ENCODE measurements around the gene KCNQ1.

Gene KCNQ1

DNA sequence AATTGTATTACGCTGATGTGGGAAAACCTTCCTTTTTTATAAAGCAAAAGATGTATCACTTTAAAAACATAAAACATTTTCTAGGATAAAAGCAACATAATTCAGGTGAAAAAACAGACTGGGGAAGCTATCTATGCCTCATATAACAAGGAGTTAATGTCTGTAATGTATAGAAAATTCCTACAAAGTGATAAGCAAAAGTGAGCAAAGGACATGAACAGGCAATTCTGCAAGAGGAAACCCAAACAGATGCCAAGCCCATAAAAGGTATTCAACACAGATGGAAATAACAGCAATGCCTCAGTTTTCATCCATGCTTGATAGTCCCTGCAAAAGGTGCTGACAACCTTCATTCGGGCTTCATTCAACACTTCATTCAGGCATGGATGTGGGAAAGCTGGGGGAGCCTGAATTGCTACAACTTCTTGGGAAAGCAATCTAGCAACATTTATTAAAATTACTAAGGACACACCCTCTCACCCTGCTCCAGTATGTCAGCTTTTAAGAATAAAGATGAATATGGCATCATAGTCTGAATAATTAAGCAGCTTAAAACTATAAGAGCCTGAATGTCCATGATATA is 215.6 kb downstream of the KCNQ1 start:
- no peak overlapping the region for H3K27ac ChIP-seq
- TF ChIP-seq, protein P1, sequence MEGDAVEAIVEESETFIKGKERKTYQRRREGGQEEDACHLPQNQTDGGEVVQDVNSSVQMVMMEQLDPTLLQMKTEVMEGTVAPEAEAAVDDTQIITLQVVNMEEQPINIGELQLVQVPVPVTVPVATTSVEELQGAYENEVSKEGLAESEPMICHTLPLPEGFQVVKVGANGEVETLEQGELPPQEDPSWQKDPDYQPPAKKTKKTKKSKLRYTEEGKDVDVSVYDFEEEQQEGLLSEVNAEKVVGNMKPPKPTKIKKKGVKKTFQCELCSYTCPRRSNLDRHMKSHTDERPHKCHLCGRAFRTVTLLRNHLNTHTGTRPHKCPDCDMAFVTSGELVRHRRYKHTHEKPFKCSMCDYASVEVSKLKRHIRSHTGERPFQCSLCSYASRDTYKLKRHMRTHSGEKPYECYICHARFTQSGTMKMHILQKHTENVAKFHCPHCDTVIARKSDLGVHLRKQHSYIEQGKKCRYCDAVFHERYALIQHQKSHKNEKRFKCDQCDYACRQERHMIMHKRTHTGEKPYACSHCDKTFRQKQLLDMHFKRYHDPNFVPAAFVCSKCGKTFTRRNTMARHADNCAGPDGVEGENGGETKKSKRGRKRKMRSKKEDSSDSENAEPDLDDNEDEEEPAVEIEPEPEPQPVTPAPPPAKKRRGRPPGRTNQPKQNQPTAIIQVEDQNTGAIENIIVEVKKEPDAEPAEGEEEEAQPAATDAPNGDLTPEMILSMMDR (conservative IDR thresholded peaks at IDR 0.05) = no peak

DNA sequence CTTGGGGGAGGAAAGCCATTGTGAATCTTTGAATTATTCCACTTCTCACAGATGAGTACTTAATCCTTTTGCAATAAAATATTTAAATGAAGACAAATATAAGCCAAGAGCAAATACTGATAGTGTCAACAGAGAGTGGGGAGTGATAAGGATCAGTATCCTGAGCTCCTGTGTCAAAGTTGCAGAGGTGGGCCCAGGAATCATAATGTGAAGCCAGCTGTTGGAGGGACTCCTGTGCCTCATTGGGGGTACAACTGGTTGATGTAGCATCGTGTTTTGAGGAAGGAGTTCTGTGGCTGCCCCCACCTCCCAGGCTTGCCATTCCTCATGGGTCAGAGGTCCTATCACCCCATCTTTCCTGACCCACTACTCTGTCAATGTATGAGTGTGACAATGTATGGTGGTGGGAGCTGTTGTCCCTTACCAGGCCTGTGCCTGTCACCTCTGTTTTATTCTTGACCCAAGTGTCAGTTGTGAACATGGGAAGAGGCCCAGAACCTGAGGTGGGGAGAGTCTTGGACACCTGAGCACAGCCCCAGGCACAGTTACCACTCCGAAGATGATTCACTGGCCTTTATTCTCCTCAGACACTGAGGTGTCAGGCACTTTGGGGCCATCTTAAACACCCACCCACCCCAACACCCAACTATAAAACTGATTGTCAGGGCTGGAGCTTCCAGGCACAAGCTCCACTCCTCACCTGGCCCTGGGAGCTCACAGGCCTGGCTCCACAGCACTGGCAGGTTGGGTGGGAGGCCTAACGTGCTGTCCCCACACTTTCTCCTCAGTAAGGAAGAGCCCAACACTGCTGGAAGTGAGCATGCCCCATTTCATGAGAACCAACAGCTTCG is 216.6 kb downstream of the KCNQ1 start:
- H3K27ac ChIP-seq = no peak overlapping the region
- TF ChIP-seq, protein P1 (conservative IDR thresholded peaks at IDR 0.05) = no peak

DNA sequence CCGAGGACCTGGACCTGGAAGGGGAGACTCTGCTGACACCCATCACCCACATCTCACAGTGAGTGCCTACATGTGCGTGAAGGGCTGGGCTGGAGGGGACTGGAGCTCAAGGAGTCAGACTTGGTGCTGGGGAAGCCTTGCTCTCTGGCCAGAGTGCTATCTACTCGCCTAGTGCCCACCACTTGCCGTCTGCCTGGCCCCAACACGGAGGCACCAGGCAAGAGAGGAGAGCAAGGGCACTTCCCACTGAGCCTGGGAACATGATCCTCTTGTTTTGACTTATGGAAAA is 217.2 kb downstream of the KCNQ1 start:
- TF ChIP-seq, protein P1 (conservative IDR thresholded peaks at IDR 0.05) = no peak
- no peak overlapping the region for H3K27ac ChIP-seq

DNA sequence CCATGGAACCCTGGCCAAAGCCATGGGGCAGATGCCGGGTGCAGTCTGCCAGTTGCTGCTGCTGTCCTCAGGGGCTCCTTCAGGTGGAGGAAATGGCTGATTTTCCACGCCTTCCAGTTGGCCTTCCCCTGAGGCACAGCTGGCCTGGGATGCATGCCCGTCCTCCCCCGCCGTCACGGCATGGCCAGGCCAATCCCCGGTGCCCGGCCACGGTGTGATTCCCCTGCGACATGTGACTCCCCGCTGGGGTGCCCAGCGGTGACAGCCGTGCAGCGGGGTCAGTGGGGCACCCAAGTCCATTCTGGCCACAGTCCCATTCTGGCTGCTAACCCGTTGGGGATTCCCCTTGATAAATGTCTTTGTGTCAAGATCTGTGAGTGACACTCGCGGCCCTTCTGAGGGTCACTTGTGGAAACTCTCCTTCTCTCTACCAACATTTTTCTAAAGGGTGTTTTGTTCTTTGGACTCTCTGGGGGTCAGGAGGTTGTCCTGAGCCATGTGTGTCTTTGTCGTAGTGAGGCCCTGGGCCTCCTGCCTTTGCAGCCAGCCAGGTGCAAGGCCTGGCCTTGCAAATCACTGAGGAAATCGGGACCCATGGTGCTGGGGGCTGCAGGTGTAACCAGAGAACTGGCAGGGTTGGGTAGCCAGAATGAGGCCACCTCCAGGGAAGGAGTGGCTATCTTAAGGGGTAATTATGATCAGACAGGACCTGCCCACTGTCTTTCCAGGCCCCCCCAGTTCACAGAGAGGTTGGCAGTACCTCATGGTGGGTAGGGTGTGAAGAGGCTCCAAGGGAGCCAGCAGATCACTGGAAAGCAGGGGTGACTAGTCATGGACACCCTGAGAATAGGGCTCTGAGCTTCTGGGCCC is 217.9 kb downstream of the KCNQ1 start:
- TF ChIP-seq, protein P1 (conservative IDR thresholded peaks at IDR 0.05) = no peak
- H3K27ac ChIP-seq = no peak overlapping the region

DNA sequence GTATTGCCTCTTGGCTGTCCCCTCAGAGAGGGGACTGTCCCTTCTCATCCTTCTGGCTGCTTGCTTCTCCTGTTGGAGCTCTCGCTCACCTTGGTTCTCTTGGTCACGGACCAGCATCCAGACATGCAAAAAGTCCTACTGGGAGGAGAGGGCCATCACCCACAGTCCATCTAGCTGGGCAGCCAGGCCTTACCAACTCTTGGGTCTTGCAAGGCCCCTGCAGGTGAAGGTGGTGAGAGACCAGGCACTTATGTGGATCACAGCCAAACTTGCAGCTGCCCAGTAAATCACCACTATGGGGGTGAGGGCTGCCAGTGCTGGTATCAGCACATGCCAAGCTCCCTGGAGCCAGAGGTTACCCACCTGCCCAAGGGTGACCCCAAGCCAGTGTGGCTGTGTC is 218.7 kb downstream of the KCNQ1 start:
- TF ChIP-seq, protein P1 (conservative IDR thresholded peaks at IDR 0.05) = no peak
- no peak overlapping the region for H3K27ac ChIP-seq

DNA sequence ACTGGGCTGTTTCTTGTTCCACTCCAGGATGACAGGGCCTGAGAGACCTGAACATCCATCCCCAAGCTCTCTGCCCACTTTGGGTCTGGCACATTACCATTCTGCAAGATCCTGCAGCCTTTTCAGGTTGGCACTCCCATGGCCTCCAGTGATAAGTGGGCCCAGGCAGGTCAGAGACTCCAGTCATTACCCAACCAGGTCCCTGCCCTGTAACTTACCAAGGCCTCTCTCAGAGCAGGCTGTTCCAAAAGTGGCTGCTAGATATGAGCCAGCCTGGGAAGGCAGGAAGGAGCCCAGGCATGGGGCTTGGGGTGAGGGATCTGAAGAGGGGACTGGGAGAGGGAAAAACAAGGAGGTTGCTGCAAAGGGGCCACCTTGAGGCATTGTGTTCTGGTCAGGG is 219.1 kb downstream of the KCNQ1 start:
- H3K27ac ChIP-seq = no peak overlapping the region
- TF ChIP-seq, protein P1 (conservative IDR thresholded peaks at IDR 0.05) = no peak

DNA sequence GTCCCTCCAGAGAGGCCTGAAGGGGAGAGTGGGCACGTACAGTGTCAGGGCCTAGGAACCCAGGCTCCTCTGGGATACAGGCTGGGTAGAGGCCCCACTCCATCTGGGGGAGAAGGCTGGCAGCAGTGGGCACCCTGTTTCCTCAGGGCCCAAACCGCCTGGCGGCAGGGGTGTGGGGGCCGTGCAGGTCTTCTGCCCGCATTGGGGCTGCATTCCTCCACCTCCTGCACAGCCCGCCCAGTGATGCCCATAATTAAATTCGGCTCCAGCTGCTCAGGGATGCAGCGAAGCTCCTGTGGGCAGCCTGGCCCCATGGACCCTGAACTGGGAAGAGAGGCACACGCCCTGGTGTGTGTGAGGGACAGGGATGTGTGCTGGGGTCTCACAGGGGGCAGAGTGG is 219.6 kb downstream of the KCNQ1 start:
- no peak overlapping the region for H3K27ac ChIP-seq
- TF ChIP-seq, protein P1 (conservative IDR thresholded peaks at IDR 0.05) = no peak

Measured in VCaP (cell line).